Stimulated activated CD8-positive, alpha-beta memory T cell treated with anti-CD3 and anti-CD28 coated beads, Interleukin-7, amount 100 ng/mL, for 1 hour (primary cell): ENCODE data around the gene INO80.
"Not testable (repeated sequence)": the region's sequence is repeated elsewhere in the genome, so short reads cannot be mapped to it uniquely, and the experiment has no call there.

Experiments used
- DNase-seq, 2 donors: peaks; one replicate each; pipeline ENCODE4 v3.0.0-alpha.2; 2020; ENCODE audit warnings: low read depth in 2 of 2

Gene INO80

GRCh38 chr15:40963201-40963600 is 152.9 kb downstream of the INO80 start:
- DNase-seq: no peak

DNA sequence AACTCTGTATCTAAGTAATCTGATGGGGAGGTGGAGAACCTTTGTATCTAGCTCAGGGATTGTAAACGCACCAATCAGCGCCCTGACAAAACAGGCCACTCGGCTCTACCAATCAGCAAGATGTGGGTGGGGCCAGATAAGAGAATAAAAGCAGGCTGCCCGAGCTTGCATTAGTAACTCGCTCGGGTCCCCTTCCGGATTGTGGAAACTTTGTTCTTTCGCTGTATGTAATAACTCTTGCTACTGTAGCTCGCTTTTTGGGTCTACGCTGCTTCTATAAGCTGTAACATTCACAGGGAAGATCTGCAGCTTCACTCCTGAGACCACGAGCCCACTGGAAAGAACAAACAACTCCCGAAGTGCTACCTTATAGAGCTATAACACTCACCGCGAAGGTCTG is 153.8 kb downstream of the INO80 start:
- DNase-seq: not testable (repeated sequence)

DNA sequence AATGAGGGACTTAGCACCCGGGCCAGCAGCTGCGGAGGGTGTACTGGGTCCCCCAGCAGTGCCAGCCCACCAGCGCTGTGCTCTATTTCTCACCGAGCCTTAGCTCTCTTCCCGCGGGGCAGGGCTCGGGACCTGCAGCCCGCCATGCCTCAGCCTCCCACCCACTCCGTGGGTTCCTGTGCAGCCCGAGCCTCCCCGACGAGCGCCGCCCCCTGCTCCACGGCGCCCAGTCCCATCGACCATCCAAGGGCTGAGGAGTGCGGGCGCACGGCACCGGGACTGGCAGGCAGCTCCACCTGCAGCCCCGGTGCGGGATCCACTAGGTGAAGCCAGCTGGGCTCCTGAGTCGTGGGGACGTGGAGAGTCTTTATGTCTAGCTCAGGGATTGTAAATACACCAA is 154.3 kb downstream of the INO80 start:
- DNase-seq: not testable (repeated sequence)

DNA sequence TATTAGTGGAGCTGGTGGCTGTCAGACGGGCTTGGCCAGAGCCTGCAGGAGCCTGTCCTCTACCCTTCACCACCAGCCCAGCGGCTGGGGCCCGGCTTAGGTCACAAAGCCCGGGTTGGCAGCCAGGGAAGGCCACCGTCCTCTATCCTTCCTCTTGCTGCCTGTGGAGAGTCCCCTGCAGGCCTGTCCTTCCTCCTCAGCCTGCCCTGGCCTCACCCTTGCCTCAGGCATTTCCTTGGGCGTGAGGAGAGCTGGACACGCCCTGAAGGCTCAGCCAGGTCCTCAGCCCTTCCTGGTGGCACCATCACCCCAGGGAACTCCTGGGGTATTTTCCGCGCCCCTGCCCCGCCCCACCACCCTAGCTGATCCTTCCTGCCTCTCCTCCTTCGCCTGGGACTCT is 155.2 kb downstream of the INO80 start:
- no peak for DNase-seq

DNA sequence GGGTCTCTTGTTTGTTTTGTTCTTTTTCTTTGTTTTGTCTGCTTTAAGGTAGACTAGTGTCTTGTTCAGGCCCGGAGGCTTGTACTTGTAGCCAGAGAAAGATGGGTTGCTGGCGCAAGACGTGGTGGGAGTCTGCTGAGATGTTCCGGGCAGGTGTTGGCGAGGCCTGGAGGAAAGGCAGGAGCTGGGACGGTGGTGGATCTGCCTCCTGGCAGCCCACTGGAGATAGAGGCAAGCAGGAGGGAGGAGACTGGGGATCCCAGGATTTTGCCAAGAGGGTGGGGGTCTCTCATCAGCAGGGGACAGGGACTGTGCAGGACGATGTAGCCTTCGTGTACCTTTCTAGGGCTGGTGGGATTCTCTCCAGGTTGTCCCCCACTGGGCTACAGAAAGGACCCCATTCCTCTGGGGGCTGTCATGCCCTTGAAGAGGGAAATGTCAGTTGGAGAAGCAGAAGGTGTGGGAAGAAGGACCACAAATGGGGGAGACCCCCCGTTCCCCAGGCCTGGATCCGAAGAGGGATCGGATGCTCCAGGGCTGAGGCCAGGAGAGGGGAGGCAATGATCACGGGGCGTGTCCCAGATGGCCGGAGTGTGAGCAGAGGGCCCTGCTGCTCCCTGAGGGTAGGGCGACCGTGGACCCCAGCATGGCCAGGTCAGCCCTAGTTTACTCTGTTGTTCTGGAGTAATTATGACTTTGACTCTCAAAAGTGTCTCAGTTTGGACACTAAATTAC is 155.8 kb downstream of the INO80 start:
- DNase-seq: no peak

GRCh38 chr15:40959331-40960141 is 156.5 kb downstream of the INO80 start:
- DNase-seq: no peak

GRCh38 chr15:40958723-40959122 is 157.4 kb downstream of the INO80 start:
- no peak for DNase-seq

DNA sequence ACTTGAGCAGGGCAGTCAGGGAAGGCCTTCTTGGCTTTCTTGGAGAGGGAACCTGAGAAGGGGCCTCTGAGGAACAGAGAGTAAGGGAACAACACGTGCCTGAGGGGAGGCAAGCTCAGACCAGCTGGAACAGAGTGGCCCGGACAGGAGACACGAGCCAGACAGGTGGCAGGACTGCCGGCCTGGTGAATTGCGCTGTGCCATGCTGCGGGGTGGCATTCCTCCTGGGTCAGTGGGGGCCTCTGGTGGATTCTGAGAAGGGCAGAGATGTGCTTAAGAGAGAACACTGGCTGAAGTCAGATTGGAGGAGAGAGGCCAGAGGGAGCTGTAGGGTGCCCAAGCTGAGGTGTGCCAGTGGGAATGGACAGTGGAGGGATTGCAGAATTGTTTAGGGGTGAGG is 157.9 kb downstream of the INO80 start:
- DNase-seq: no peak

DNA sequence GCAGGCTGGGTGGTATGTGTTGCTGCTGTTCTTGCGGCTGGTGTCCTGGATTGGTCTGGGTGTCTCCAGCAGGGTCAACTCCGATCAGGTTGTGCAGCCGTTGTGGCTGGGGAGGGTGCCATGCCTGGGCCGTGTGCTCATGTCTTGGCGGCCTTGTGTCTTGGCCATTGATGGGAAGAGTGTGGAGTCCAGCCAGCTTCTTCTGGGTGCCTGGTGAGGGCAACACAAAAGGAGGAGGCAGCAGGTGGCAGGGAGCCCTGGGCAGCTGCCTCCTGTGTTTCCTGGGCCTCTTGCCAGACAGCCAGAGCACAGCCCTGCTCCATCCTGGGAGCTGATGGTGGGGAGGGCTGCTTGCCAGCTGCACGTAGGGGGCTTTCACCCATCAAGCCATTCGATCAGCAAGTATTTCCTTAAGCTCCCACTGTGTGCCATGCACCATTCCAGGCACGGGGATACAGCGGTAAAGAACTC is 158.5 kb downstream of the INO80 start:
- DNase-seq: no peak

GRCh38 chr15:40957041-40957555 is 159.0 kb downstream of the INO80 start:
- no peak for DNase-seq

GRCh38 chr15:40956541-40956982 is 159.5 kb downstream of the INO80 start:
- no peak for DNase-seq

DNA sequence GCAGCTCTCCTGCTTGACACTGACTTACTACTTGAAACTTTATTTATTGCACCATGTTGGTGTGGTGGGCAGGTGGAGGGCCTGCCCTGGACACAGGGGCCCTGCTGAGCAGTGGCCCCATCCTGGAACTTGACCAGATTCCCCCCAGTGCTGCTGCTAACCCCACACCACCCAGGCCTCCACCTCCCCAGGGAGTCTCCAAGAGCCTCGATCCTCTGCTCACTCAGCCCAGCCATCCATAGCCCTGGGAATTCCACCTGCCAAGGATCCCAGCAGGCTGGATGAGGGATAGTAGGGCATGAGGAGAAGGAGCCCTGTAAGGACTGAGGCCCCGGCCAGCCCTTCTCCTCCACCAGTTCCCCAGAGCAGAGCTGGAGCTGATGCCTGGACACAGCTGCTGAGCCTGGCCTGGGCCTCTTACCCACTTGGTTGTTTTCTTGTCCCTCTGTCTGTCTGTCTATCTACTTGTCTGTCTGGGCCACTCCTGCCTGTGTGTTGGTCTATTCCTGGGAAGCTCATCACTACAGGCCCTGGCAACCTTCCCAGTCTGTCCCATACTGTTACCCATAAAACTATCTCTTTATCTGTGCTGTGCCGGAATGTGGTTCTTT is 160.0 kb downstream of the INO80 start:
- no peak for DNase-seq

DNA sequence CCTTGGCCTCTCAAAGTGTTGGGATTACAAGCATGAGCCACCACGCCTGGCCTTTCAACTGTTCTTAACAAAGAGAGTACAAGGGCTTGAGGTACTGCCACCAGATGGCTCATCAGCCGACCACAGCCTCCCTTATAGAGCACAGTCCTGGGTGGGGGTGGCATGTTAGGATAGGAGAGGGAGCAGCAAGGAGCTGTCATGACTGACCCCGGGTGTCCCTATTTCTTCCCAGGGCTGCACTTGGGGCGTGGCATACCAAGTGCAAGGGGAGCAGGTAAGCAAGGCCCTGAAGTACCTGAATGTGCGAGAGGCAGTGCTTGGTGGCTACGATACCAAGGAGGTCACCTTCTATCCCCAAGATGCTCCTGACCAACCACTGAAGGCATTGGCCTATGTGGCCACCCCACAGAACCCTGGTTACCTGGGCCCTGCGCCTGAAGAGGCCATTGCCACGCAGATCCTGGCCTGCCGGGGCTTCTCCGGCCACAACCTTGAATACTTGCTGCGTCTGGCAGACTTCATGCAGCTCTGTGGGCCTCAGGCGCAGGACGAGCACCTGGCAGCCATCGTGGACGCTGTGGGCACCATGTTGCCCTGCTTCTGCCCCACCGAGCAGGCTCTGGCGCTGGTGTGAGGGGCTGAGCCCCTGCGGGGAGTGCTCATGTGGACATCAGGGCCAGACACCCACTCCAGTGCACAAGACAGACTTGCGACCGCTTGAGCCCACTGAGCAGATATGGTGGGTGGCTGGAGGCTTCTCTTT is 160.8 kb downstream of the INO80 start:
- DNase-seq: no peak

GRCh38 chr15:40954158-40954848 is 161.8 kb downstream of the INO80 start:
- not testable (repeated sequence) for DNase-seq

GRCh38 chr15:40953713-40954074 is 162.4 kb downstream of the INO80 start:
- DNase-seq: no peak

DNA sequence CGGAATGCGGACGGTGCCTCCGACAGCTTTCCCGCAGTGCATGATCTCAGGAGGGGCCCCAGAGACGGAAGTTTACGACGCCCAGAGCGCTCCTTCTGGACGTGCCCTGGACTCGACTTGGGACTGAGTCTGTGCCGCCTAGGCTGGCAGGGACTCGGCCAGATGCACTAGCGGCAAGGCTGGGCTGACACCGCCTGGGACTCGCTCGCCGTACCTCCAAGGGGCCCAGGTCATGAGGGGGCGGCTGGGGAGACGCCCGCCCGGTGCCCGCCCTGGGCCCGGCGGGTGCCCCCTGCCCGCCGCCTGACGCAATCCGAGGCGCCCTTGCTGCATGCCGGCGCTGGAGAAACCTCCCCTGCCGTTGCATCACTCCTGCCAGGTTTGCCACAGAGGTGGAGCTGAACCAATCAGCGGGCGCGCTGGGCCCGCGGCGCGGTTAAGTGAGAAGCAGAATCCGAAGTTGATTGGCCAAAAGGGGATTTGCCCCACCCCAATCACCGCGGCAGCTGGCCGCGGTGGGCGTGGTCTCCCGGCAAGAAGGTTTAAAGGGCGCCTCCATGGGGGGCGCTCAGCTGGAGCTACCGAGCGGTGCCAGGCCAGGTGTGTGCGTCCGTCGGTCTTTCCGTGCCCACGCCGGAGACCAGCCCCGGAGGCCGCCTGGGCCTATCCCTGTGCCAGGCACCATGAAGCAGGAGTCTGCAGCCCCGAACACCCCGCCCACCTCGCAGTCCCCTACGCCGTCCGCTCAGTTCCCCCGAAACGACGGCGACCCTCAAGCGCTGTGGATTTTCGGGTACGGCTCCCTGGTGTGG is 163.0 kb downstream of the INO80 start, which contains the start of gene CHAC1:
TSS of gene CHAC1 (plus strand) at position 571 of the 812 bp plus-strand sequence. CDS start at position 684, 113 bp downstream.
- peak; percentile 81 to 82 for DNase-seq

- DNase-seq: no peak
Observed at GRCh38 chr15:40952301-40952900, 163.7 kb downstream of the INO80 start.

GRCh38 chr15:40951764-40952163 is 164.3 kb downstream of the INO80 start:
- no peak for DNase-seq

DNA sequence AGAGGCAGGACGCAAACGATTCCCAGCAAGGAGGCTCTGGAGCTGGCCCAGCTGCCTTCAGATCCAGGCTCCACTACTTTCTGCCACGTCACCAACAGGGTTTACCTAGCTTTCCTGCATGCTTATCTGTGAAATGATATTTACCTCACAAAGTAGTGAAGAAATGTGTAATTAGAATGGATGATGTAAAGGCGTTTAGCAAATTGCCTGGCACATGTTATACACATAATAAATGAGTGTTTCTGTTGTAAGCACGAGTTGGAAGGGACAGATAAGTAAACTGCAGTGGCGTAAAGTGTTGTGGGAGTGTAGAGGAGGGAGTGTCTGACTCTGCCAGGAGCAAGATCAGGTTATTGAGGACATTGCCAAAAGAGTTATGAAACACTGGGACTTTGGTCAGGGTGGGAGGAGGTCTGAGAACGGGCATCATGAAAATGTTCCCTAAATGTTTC is 166.3 kb downstream of the INO80 start:
- no peak for DNase-seq
